ENCODE data around the gene SMR3A. TPM values are rescaled to one million over a fixed set of nuclear protein-coding genes. Genes with fewer than 3 reads are reported as not detected.

Gene SMR3A
- total and polyA plus RNA-seq, 2 of the 4 experiments (the other 2 are of a cell fraction): not detected

DNA sequence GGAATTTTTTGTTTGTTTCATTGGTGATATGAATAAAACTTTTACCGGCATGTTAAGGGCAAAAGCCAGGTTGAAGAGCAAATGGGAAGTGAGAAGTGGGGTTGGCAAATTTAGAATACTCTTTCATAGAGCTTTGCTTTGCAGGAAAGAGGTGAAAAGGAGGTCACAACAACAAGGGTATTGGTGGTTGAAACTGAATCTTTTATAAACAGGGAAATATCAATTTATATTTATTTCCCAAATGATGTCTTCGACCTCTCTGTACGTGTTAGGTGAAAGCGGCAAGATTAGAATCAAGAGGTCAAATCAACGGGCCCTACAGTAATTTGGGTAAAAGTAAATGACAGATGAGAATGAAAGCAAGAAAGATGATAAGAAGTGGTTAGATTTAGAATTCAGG is 3.4 kb downstream of the SMR3A start:
- no peaks in the 10 kb centered on the region for H3K79me1 ChIP-seq (ENCODE audit: low read depth in 1 of 2, low read length in 2 of 2)
- no peaks in the 10 kb centered on the region for H3K27me3 ChIP-seq (ENCODE audit: control insufficient read depth, insufficient read depth, low read length)
- 70% methylated on average over 3 of the region's 5 CpGs; no CpG with 5 or more reads in 1 of the 2 experiments for WGBS, 2 experiments (ENCODE audit: extremely low coverage in 2 of 2, insufficient read length in 1 of 2)
- ChIA-PET POLR2A (ENCODE audit: unreplicated experiment) (no interaction called here), CTCF (no interaction called here)
- H3K36me3 ChIP-seq (ENCODE audit: control insufficient read depth, insufficient read depth, low read length): no peaks in the 10 kb centered on the region
- no peak overlapping the region for H3K27ac ChIP-seq (ENCODE audit: insufficient read depth, low read length)
- H4K8ac ChIP-seq (ENCODE audit: low read depth in 2 of 2, low read length in 2 of 2): no peak overlapping the region
- no peak overlapping the region for H3K4ac ChIP-seq (ENCODE audit: low read depth, low read length)
- dilution Hi-C loops (cut with HindIII; ENCODE audit: low sequenced_read_pairs, unreplicated experiment): no loop called here
- H3K9ac ChIP-seq (ENCODE audit: low read depth, low read length): no peak overlapping the region
- no peak overlapping the region for H3K23ac ChIP-seq (ENCODE audit: low read depth, low read length)
- H4K5ac ChIP-seq (ENCODE audit: low read depth, low read length): no peak overlapping the region
- H3K4me2 ChIP-seq (ENCODE audit: low read depth, low read length): no peak overlapping the region
- no peak overlapping the region for H3K14ac ChIP-seq (replicated peaks; ENCODE audit: low read depth, low read length)
- TF ChIP-seq, protein P1, sequence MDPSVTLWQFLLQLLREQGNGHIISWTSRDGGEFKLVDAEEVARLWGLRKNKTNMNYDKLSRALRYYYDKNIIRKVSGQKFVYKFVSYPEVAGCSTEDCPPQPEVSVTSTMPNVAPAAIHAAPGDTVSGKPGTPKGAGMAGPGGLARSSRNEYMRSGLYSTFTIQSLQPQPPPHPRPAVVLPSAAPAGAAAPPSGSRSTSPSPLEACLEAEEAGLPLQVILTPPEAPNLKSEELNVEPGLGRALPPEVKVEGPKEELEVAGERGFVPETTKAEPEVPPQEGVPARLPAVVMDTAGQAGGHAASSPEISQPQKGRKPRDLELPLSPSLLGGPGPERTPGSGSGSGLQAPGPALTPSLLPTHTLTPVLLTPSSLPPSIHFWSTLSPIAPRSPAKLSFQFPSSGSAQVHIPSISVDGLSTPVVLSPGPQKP (IDR thresholded peaks at IDR 0.05; ENCODE audit: borderline replicate concordance, low read depth, low read length): no peak
- TF ChIP-seq MAFK (IDR thresholded peaks at IDR 0.05; ENCODE audit: low read depth, low read length) (no peak), RFX5 (IDR thresholded peaks at IDR 0.05; ENCODE audit: low read depth, low read length) (no peak), MXI1 (IDR thresholded peaks at IDR 0.05; ENCODE audit: borderline replicate concordance, low read depth, low read length) (no peak), CHD1 (IDR thresholded peaks at IDR 0.05; ENCODE audit: low read depth, low read length) (no peak), MAZ (IDR thresholded peaks at IDR 0.05; ENCODE audit: borderline replicate concordance, low read depth, low read length) (no peak), RAD21 (IDR thresholded peaks at IDR 0.05; ENCODE audit: low read length) (no peak), SMC3 (IDR thresholded peaks at IDR 0.05; ENCODE audit: low read depth, low read length) (no peak), CEBPB (IDR thresholded peaks at IDR 0.05; ENCODE audit: low read depth, low read length) (no peak), RCOR1 (IDR thresholded peaks at IDR 0.05; ENCODE audit: insufficient replicate concordance, low read length) (no peak), FOS (IDR thresholded peaks at IDR 0.05; ENCODE audit: low read depth, low read length) (no peak), BHLHE40 (IDR thresholded peaks at IDR 0.05; ENCODE audit: low read depth, low read length) (no peak), POLR2A (IDR thresholded peaks at IDR 0.05; ENCODE audit: low read depth, low read length) (no peak), NFE2L2 (IDR thresholded peaks at IDR 0.05; ENCODE audit: low read depth, low read length) (no peak)
- TF ChIP-seq, protein P2, sequence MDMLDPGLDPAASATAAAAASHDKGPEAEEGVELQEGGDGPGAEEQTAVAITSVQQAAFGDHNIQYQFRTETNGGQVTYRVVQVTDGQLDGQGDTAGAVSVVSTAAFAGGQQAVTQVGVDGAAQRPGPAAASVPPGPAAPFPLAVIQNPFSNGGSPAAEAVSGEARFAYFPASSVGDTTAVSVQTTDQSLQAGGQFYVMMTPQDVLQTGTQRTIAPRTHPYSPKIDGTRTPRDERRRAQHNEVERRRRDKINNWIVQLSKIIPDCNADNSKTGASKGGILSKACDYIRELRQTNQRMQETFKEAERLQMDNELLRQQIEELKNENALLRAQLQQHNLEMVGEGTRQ (IDR thresholded peaks at IDR 0.05; ENCODE audit: low read depth, low read length): no peak
- TF ChIP-seq, protein P3, sequence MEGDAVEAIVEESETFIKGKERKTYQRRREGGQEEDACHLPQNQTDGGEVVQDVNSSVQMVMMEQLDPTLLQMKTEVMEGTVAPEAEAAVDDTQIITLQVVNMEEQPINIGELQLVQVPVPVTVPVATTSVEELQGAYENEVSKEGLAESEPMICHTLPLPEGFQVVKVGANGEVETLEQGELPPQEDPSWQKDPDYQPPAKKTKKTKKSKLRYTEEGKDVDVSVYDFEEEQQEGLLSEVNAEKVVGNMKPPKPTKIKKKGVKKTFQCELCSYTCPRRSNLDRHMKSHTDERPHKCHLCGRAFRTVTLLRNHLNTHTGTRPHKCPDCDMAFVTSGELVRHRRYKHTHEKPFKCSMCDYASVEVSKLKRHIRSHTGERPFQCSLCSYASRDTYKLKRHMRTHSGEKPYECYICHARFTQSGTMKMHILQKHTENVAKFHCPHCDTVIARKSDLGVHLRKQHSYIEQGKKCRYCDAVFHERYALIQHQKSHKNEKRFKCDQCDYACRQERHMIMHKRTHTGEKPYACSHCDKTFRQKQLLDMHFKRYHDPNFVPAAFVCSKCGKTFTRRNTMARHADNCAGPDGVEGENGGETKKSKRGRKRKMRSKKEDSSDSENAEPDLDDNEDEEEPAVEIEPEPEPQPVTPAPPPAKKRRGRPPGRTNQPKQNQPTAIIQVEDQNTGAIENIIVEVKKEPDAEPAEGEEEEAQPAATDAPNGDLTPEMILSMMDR (conservative IDR thresholded peaks at IDR 0.05; ENCODE audit: low read depth, low read length): no peak
- H2AFZ ChIP-seq (replicated peaks; ENCODE audit: low read length, poor library complexity): no peak overlapping the region
- no peak overlapping the region for H3K18ac ChIP-seq (ENCODE audit: low read depth, low read length)
- H2BK120ac ChIP-seq (ENCODE audit: low read depth, low read length): no peak overlapping the region
- no TSS peak for BruUV-seq (replicated peaks)
- no peak overlapping the region for H2BK20ac ChIP-seq (ENCODE audit: low read depth, low read length)
- H2BK15ac ChIP-seq (ENCODE audit: low read depth, low read length): no peak overlapping the region
- DNase-seq (no peak), ATAC-seq (ENCODE audit: low read depth) (no peak)
- no peak overlapping the region for H2AK5ac ChIP-seq (ENCODE audit: low read depth, low read length)
- H3K4me3 ChIP-seq (ENCODE audit: insufficient read depth, low read depth, low read length): no peak overlapping the region
- no peak overlapping the region for H4K91ac ChIP-seq (ENCODE audit: insufficient read depth, low read depth, low read length)
- no peak overlapping the region for H2BK5ac ChIP-seq (ENCODE audit: low read depth, low read length, poor library complexity, severe bottlenecking)
- H2AK9ac ChIP-seq (replicated peaks; ENCODE audit: low read depth, low read length, poor library complexity): no peak overlapping the region
- no peak overlapping the region for H3K56ac ChIP-seq (ENCODE audit: extremely low read depth, insufficient read depth, low read length)
- H3K9me1 ChIP-seq (ENCODE audit: insufficient read depth, low read length): no peaks in the 10 kb centered on the region
- H3K4me1 ChIP-seq (ENCODE audit: control insufficient read depth, insufficient read depth, low read length): no peaks in the 10 kb centered on the region
- intact Hi-C loops (cut with micrococcal nuclease): no loop called here
- no peaks in the 10 kb centered on the region for H3K9me3 ChIP-seq (ENCODE audit: control insufficient read depth, insufficient read depth, low read length)
- in situ Hi-C loops (cut with MboI; ENCODE audit: low sequenced_read_pairs): no loop called here
- no peaks in the 10 kb centered on the region for H4K20me1 ChIP-seq (ENCODE audit: insufficient read depth, low read length)

Data from IMR-90 (cell line).